SK-N-SH treated with all-trans-retinoic acid at 6 μM for 48 hours (cell line): ENCODE measurements around the gene CCL14.

Experiments used
- ATAC-seq: fragments of 200-7000 bp; cut with Tn5 transposase; 3 replicates; pipeline ENCODE4 v1.9.1; 2020; ENCODE audit warnings: mild to moderate bottlenecking, moderate library complexity
- ARNTL ChIP-seq: fragments of 450-650 bp; formaldehyde crosslinking; IDR thresholded peaks from 2 replicates; pipeline ENCODE4 v1.5.0; 2020; ENCODE audit warnings: low read depth, mild to moderate bottlenecking, moderate library complexity, borderline replicate concordance
- BACH2 ChIP-seq: fragments of 250-450 bp; sonication (Bioruptor Pico); IDR thresholded peaks from 2 replicates; pipeline ENCODE4 v1.9.0; 2021; ENCODE audit warnings: mild to moderate bottlenecking, borderline replicate concordance
- CREB5 ChIP-seq: fragments of 250-450 bp; sonication (Bioruptor Pico); IDR thresholded peaks from 2 replicates; pipeline ENCODE4 v1.5.1; 2020; ENCODE audit warnings: low read depth, mild to moderate bottlenecking, moderate library complexity
- CSDC2 ChIP-seq: fragments of 250-450 bp; sonication (Bioruptor Pico); IDR thresholded peaks from 2 replicates; pipeline ENCODE4 v1.5.0; 2020; ENCODE audit warnings: mild to moderate bottlenecking, moderate library complexity
- CSRNP3 ChIP-seq: fragments of 250-450 bp; sonication (Bioruptor Pico); IDR thresholded peaks from 2 replicates; pipeline ENCODE4 v1.5.1; 2021; ENCODE audit warnings: mild to moderate bottlenecking, moderate library complexity
- ESRRG ChIP-seq: fragments of 250-450 bp; sonication (Bioruptor Pico); IDR thresholded peaks from 2 replicates; pipeline ENCODE4 v1.6.1; 2021; ENCODE audit warnings: mild to moderate bottlenecking
- GLIS3 ChIP-seq: fragments of 250-450 bp; sonication (Bioruptor Pico); IDR thresholded peaks from 2 replicates; pipeline ENCODE4 v1.5.0; 2020; ENCODE audit warnings: mild to moderate bottlenecking, moderate library complexity
- ISL1 ChIP-seq: fragments of 250-450 bp; sonication (Bioruptor Pico); IDR thresholded peaks from 2 replicates; pipeline ENCODE4 v2.1.2; 2022; ENCODE audit warnings: mild to moderate bottlenecking, moderate library complexity
- OSR1 ChIP-seq: fragments of 250-450 bp; sonication (Bioruptor Pico); IDR thresholded peaks from 2 replicates; pipeline ENCODE4 v1.8.0; 2022; ENCODE audit warnings: moderate library complexity, mild to moderate bottlenecking, inconsistent platforms
- POU6F1 ChIP-seq: fragments of 250-450 bp; sonication (Bioruptor Pico); IDR thresholded peaks from 2 replicates; pipeline ENCODE4 v1.8.0; 2021; ENCODE audit warnings: low read depth, mild to moderate bottlenecking, moderate library complexity, borderline replicate concordance
- PPARA ChIP-seq: fragments of 250-450 bp; sonication (Bioruptor Pico); IDR thresholded peaks from 2 replicates; pipeline ENCODE4 v1.5.0; 2020; ENCODE audit warnings: mild to moderate bottlenecking, borderline replicate concordance
- RARB ChIP-seq: fragments of 250-450 bp; sonication (Bioruptor Pico); IDR thresholded peaks from 2 replicates; pipeline ENCODE4 v1.8.0; 2021; ENCODE audit warnings: mild to moderate bottlenecking, moderate library complexity
- SNAI2 ChIP-seq: fragments of 250-450 bp; sonication (Bioruptor Pico); IDR thresholded peaks from 2 replicates; pipeline ENCODE4 v1.5.0; 2020; ENCODE audit warnings: mild to moderate bottlenecking, moderate library complexity
- TCF4 ChIP-seq: fragments of 250-450 bp; sonication (Bioruptor Pico); IDR thresholded peaks from 2 replicates; pipeline ENCODE4 v1.8.0; 2021; ENCODE audit warnings: mild to moderate bottlenecking, moderate library complexity, borderline replicate concordance
- TOX ChIP-seq: fragments of 250-450 bp; sonication (Bioruptor Pico); IDR thresholded peaks from 2 replicates; pipeline ENCODE4 v1.8.0; 2021; ENCODE audit warnings: mild to moderate bottlenecking, moderate library complexity, borderline replicate concordance
- TSHZ2 ChIP-seq: fragments of 250-450 bp; sonication (Bioruptor Pico); IDR thresholded peaks from 2 replicates; pipeline ENCODE4 v1.5.0; 2020; ENCODE audit warnings: mild to moderate bottlenecking, moderate library complexity
- ZC3H10 ChIP-seq: fragments of 250-450 bp; sonication (Bioruptor Pico); IDR thresholded peaks from 2 replicates; pipeline ENCODE4 v1.5.1; 2021; ENCODE audit warnings: mild to moderate bottlenecking, moderate library complexity
- ZFP3 ChIP-seq: fragments of 250-450 bp; sonication (Bioruptor Pico); IDR thresholded peaks from 2 replicates; pipeline ENCODE4 v1.5.0; 2020; ENCODE audit warnings: mild to moderate bottlenecking, moderate library complexity
- ZFP30 ChIP-seq: fragments of 450-650 bp; formaldehyde crosslinking; IDR thresholded peaks from 2 replicates; pipeline ENCODE4 v1.5.0; 2022; ENCODE audit warnings: mild to moderate bottlenecking, moderate library complexity
- ZNF565 ChIP-seq: fragments of 450-650 bp; formaldehyde crosslinking; conservative IDR thresholded peaks from 2 replicates; pipeline ENCODE4 v1.5.0; 2020; ENCODE audit warnings: low read depth, mild to moderate bottlenecking, moderate library complexity
- ZNF70 ChIP-seq: fragments of 450-650 bp; formaldehyde crosslinking; IDR thresholded peaks from 2 replicates; pipeline ENCODE4 v1.5.0; 2020; ENCODE audit warnings: mild to moderate bottlenecking, moderate library complexity

The CCL14 gene

GRCh38 chr17:36034127-36034526, 47.6 kb upstream of the CCL14 start (continued):
- no peak for TF ChIP-seq POU6F1
- no peak for TF ChIP-seq BACH2 (CRISPR knock-in tag)
- TF ChIP-seq ARNTL = no peak
- no peak for TF ChIP-seq SNAI2 (CRISPR knock-in tag)
- TF ChIP-seq TCF4 (CRISPR knock-in tag) = no peak
- TF ChIP-seq RARB (CRISPR knock-in tag) = no peak
- no peak for TF ChIP-seq ZNF70 (CRISPR knock-in tag)
- TF ChIP-seq ESRRG = no peak
- no peak for TF ChIP-seq TOX
- TF ChIP-seq GLIS3 (CRISPR knock-in tag) = no peak

- TF ChIP-seq ZFP30 (CRISPR knock-in tag) (no peak), ESRRG (no peak), BACH2 (CRISPR knock-in tag) (no peak), TSHZ2 (no peak), ZNF565 (CRISPR knock-in tag) (no peak), CREB5 (no peak), ZC3H10 (CRISPR knock-in tag) (no peak), SNAI2 (CRISPR knock-in tag) (no peak), GLIS3 (CRISPR knock-in tag) (no peak), PPARA (CRISPR knock-in tag) (no peak)
- ATAC-seq = no peak
These were observed 44.4 kb upstream of the CCL14 start for GRCh38 chr17:36030956-36031355.

- TF ChIP-seq ISL1 (CRISPR knock-in tag) (no peak), ZNF565 (CRISPR knock-in tag) (no peak), TSHZ2 (no peak), CSRNP3 (CRISPR knock-in tag) (no peak), SNAI2 (CRISPR knock-in tag) (no peak), OSR1 (CRISPR knock-in tag) (no peak), PPARA (CRISPR knock-in tag) (no peak), TCF4 (CRISPR knock-in tag) (no peak), ZFP3 (no peak), GLIS3 (CRISPR knock-in tag) (no peak), ZFP30 (CRISPR knock-in tag) (no peak), ESRRG (no peak), CSDC2 (no peak)
- no peak for ATAC-seq
These were observed 41.2 kb upstream of the CCL14 start for GRCh38 chr17:36027761-36028160.
